ENCODE measurements around the gene IL23R.
"Not testable (repeated sequence)": the region's sequence is repeated elsewhere in the genome, so short reads cannot be mapped to it uniquely, and the experiment has no call there.

The IL23R gene, protein sequence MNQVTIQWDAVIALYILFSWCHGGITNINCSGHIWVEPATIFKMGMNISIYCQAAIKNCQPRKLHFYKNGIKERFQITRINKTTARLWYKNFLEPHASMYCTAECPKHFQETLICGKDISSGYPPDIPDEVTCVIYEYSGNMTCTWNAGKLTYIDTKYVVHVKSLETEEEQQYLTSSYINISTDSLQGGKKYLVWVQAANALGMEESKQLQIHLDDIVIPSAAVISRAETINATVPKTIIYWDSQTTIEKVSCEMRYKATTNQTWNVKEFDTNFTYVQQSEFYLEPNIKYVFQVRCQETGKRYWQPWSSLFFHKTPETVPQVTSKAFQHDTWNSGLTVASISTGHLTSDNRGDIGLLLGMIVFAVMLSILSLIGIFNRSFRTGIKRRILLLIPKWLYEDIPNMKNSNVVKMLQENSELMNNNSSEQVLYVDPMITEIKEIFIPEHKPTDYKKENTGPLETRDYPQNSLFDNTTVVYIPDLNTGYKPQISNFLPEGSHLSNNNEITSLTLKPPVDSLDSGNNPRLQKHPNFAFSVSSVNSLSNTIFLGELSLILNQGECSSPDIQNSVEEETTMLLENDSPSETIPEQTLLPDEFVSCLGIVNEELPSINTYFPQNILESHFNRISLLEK

DNA sequence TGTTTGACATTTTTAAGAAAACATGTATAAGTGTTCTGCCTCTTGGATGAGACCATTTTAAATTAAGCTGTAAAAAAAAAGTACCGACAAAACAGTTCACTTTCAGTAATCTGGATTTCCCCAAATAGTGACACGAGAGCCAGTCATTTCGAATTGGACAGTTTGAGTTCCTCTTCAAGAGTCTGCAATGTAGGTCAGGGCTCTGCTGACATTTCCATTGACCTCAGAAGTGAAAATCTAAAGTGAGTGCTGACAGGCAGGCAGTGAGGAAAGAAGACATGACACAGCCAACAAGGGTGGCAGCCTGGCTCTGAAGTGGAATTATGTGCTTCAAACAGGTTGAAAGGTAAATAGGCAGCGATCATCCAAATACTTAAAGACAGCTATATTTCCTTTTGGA is at the start of gene IL23R:
Gene IL23R, plus strand, starts transcription at position 259 of the 400 bp plus-strand sequence. CDS start 1,667 bp downstream, outside the sequence.
- no peak for DNase-seq

DNA sequence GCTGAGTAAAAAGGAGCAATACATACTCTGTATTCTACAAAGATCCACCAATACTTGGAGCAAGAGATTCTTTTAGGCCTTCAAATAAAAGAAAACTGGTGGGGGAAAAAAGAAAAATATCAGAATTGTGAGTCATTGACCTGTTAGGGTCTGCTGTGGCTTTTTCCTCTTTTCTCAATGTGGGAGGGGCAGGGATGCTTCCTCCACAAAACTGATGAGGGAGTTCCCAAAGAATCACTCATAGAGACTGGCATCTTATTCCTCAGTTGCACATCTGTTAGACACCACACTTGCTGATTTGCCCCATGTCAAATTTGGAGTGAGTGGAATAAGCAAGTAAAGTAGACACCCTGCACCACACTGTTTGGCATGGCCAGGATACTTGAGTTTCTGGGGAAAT is 48.1 kb upstream of the IL23R start:
- no peak for DNase-seq

DNA sequence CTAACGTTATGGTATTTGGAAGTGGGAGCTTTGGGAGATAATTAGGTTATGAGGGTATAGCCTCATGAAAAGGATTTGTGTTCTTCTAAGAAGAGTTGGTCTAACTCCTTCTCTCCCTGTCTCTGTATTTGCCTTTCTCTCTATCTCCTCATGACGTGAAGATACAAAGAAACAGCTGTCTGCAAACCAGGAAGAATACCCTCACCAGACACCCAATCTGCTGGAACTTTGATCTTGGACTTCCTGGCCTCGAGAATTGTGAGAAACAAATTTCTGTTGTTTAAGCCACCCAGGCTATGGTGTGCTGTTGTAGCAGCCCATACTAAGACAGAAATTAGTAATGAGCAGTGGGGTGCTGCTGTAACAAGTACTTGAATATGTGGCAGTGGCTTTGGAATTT is 47.6 kb upstream of the IL23R start:
- no peak for DNase-seq

DNA sequence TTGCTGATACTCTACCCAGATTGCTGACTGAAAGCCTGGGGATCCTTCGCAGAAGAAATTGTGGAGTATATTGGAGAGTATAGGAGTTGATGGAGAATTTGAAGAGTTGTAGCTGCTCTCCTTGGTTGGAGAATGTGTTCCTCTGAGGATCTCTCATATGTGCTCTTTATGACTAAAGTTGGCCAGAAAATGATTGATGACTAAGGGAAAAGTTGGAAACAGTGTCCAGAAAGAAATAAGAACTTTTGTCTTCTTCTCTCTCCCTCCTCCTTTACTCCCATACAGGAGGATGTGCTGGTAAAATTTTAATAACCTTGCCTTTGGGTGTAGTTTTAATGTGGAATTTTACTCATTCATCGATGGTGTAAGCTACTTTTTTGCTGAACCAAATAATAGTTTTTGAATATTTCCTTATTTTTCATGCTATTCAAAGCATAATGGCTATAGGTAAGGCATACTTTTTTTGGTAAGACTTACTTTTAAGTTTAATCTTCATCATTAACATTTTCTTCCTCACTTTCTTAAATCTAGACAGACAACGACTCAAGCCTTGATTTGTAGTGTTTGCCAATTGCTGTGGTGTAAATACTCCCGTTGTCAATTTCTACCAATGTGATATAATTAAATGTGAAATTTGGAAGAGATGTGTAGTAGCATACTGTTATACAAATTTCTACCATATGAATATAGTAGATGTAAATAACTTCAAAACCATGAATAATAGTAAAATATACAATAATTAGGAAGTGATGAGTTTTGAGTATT is 45.2 kb upstream of the IL23R start:
- DNase-seq: no peak

DNA sequence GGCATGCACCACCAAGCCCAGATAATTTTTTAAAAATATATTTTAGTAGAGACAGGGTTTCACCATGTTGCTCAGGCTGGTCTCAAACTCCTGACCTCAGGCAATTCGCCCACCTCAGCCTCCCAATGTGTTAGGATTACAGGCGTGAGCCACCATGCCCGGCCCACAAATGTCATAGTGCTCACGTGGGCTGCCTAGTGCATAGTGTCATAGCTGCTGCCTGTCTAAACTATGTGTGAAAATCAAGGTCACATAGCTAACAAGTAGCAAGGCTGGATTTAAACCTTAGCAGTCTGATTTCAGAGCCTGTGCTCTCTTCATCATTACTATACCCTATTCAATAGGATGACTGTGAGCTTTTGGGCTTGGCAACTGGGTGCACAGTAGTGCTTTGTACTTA is 41.8 kb upstream of the IL23R start:
- no peak for DNase-seq

DNA sequence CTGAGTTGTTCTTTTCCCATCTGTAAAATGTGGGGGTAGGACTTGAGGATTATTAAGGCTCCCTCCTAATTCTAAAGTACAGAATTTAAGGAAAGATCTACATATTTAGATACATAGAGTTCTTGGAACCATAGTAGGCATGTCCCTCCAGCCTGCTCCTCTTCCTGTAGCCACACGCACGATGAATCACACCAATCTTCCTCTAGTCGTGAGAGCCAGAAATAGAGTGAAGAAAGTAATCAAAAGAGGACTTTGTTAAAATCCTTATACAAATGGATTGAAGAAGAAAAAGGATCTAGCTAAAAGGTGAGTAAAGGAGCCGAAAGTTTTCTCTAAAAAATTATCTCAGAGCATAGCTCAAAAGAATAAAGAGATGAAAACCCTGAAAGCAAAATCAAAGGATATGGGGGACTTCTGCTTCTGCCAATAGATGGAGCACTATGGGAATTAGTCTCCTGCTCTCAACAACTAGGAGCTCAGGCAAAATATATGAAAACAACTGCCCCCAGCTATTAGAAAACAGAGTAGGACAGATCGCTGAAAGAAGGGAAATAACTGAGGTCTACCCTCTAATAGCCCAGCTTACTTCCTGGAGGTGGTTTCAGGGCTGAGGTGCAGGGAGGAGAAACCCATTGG is 40.0 kb upstream of the IL23R start:
- DNase-seq: no peak

DNA sequence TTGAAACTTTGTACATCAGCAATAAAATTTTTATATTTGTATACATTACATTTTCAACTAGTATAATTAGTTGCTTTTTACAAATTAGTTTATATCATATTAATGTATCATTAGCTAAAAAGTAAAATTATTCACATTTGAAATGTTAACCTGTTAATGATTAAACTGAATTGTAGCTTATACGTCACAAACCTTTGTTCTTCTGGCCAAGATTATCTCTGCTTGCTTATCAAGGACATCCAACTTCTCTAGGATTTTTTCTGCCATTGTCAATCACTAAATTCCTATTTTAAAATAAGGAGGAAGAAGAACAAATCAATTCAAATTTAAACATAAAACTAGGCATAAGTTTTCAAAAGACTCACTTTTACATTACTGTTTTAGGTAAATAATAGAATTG is 39.3 kb upstream of the IL23R start:
- no peak for DNase-seq

DNA sequence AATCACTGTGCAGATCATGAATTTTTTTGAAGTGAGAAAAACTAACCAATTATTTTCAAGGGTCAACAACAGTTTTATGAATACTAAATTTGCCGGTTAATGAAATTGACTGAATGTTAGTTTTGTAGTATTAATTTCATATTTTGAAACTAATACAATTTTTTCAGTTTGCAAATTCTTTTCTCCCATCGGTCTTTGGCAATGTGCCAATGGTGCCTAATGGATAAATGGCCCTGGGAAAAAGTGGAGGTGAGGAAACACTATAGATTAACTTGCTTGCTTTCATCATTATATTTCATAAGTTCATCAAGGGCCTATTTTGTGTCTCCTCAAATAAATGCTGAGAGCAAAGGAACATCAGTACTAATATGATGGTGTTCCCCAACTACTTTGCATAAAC is 35.6 kb upstream of the IL23R start:
- DNase-seq: no peak

DNA sequence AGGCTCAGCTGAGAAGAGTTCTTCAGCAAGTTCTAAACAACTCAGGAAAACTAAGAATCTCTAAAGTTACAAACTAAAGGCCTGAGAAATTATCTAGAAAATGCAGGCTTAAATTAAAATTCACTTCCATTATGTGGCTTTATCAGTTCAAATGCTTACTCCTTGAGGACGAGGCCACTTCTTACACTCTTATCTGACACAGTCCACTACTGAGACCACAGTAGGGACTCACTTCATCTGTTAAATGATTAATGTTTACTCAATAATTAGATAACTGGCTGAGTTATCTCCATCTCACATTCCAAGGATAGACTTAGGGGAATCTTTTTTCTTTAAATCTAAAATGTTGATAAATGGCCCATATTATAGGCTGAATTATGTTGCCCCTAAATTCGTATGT is 33.1 kb upstream of the IL23R start:
- DNase-seq: no peak

DNA sequence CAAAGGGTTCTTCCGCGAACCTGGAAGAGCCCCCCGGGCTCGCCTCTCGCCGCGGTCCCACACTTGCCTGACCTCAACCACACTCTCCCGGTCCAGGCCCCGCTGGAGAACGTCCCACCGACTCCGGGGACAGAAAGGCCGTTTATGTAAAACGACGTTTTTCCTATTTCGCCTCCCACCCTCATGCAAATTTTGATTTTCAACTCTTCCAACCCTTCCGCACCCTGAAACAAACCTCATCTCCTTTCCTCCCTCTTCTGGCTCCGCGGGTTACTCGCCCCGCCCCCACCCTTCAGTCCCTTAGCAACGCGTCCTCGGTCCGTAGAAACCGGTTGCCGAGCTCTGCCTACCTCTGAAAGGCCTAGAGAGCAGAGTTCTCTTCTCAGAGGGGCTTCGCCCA is 31.6 kb upstream of the IL23R start, which contains the start of gene C1orf141:
Gene C1orf141, minus strand, starts transcription at position 276 of the 400 bp plus-strand sequence. CDS start 7,730 bp downstream, outside the sequence.
- peak; percentile 52 for DNase-seq

DNA sequence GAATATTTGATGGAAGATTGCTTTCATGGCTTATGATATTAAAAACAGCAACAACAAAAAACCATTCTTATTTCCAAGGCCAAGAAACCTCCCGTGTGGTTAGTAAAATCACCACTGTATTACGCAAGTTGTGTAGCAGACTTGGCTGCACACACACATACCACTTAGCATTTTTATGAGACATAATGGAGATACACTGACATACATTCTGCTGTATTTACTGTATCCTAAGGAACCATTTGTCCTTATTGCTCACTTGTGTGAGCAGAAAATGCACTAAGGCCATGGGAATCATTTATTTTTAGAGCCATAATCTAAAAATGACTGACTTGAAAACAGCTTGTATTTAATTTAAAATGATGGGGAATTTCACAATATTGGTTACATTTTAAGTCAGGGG is 30.9 kb upstream of the IL23R start:
- DNase-seq: no peak

DNA sequence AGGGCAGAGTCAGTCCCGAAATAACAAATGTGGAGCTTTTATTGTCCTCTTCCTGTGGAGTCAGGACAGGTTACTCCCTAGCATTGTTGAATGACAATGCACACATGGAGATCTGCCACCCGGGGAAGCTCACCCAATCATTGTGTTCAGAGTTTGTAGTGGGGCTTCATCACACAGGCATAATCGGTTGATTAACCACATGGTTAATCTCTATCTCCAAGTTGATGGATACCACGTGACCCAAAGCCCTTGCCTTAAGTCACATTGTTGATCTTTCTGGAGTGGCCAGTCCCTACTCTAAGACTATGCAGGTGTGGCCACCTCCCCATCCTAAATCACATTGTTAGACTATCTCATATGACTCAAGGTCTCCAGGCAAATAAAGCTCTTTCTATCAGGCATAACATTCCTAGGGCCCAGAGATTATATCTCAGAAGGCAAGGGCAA is 28.9 kb upstream of the IL23R start:
- no peak for DNase-seq

DNA sequence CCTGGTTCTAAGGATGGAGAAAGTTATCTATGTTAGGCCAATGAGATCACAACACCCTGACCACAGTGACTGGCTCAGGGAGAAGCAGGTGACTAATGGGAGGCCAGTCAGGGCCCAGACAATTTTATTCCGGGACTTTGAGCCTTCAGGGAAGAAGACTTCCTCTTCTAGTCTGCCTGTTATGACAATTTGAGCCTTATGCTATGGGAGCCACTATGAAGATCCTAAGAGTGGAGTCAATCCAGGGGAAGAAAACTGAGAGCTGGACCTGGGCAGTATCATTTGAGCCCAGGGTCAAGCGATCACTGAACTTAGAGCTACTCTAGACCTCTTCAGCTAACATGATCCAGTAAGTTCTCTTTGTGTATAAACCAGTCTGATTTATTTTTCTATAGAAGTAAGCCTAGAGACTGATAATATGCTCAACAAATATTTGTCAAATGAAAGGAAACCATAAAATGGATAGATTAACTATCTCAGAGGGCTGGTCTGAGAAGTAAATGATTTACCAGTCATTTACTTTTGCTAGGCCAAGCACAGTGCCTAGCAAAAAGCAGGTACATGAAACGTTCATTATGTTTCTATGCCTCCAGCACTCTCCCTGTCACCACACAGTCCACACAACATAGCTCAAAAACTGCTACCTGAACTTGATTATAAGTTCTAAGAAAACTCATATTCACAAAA is 27.3 kb upstream of the IL23R start:
- DNase-seq: no peak

DNA sequence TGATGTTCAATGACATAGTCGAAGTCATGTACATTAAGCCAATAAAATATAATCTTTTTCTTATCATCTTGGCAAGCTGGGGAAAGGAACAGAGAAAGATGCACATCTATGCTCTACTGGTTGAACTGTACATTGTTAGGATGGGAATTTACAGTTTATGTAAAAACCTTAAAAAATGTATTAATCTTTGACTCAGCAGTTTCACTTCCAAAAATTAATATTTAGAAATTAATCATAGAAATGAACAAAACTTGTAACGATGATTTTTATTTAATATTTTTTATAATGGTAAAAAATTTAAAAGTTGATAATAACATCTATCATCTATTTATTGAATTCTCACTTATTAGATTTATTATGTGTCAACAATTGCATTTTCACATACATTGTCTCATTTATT is 25.8 kb upstream of the IL23R start:
- no peak for DNase-seq

DNA sequence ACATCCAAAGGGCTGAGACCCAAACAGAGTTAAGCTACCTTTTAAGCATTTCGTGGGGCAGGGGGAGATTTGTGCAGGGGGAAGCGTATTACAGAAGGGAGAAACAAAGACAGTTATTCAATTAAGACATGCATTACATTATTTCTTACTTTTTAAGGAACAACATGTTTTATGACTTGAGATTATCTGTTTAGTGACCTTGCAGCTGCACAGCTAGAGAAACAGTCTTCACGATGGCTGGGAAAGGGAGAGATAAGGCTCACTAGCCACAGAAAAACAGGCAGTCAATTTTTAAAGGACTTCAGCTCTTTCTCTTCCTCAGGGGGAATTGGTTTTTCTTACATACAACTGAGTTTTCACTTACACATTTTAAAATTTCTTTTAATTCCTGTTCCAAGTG is 24.4 kb upstream of the IL23R start:
- not testable (repeated sequence) for DNase-seq

DNA sequence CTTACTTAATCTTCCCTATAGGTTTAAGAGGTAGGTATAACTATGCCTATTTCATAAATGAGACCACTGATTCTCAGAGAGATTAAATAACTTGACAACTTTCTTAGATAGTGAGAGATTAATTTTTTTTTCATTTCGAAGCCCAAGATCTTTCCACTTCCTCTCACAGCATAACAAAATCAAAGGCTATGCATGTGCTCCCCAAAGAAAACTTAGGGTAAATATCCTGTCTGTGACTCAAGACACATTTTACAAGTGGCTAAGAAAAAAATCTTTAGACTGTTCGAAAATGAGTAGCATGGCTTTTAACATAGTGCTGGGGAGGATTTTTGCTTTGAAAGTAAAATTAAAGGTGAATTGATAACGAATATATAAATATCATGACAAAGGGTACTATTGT is 23.3 kb upstream of the IL23R start:
- DNase-seq: no peak

DNA sequence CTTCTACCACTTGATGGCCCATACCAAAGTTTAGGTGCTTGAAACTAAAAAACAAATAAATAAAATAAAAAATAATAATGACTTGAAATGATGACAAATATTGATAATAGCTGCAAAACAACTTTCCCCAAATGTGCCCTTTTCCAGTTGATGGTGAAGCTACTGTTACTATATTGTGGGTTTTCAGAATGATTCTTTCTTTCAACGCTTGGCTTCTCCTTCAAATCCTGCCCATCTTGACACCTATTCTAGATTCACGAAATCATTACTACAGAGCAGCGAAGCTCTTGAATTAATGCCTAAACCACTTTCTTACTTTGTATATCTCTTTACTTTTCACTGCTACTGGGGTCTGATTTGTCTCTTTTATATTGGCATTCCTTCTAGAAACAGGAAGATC is 22.3 kb upstream of the IL23R start:
- DNase-seq: no peak

DNA sequence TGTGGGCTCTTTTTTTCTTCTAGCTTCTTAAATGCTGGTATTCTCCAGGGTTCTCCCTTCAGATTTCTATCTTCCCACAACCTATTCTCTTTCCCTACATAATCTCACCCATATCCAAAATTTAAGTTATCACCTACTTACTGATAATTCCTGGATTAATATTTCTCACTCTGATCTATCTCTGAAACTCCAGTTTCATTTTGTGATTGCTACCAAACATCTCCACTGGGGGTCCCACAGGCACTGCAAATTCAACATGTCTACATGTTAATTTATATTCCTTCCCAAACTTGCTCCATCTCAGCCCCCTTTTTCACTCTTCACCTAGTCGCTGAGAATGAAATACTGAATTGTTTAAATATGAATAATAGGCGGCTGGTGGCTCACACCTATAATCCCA is 21.6 kb upstream of the IL23R start:
- peak; percentile 38 for DNase-seq

DNA sequence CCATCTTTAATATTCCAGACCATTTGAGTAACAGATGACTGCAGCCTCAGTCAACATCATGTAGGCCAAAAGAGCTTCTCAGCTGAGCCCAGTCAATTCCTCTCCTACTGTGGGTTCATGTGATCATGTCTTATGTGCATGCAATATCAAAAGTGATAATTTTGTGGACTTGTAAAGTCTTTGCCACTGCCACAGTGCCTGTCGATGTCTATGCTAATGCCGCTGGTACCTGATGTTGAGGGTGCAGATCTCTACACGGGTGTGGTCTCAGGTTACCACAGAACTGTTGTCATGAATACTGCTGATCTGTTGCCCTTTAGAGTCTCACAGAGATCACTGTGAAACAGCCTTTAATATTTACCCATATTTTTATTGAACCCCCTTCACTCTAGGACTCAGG is 20.2 kb upstream of the IL23R start:
- no peak for DNase-seq

DNA sequence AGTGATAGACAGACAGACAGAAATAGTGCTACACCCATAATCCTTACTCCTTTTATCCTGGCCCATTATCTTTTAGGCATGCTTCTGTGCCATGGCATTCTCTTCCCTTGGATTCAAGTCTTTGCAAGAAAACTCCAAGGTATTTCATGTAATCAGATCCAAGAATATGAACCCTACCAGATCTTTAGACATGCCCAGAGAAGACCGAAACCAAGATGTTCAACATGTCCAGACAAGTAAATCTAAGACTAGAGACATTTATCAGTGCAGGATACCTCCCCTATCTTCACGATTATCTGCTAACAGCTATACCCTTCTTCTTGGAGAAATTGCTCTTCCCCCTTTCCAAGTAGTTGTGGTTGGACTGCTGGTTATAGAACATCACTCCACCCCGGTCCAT is 19.7 kb upstream of the IL23R start:
- no peak for DNase-seq

DNA sequence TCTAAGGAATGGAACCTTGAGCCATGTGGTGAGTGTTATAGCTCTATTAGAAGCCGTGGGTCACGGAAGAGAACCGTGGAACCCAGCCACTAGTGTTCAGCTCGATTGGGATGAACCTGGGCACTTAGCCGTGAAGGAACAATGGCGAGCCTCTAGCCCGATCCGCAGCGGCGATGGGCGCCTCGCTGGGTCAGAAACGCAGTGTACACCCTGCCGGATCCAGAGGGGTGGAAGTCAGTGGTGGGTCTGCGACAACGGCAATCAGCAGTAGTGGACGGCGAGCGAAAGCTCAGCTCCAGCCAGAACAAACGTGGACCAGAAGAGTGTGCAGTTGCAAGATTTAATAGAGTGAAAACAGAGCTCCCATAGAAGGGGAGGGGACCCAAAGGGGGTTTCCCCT is 18.3 kb upstream of the IL23R start:
- DNase-seq: not testable (repeated sequence)

DNA sequence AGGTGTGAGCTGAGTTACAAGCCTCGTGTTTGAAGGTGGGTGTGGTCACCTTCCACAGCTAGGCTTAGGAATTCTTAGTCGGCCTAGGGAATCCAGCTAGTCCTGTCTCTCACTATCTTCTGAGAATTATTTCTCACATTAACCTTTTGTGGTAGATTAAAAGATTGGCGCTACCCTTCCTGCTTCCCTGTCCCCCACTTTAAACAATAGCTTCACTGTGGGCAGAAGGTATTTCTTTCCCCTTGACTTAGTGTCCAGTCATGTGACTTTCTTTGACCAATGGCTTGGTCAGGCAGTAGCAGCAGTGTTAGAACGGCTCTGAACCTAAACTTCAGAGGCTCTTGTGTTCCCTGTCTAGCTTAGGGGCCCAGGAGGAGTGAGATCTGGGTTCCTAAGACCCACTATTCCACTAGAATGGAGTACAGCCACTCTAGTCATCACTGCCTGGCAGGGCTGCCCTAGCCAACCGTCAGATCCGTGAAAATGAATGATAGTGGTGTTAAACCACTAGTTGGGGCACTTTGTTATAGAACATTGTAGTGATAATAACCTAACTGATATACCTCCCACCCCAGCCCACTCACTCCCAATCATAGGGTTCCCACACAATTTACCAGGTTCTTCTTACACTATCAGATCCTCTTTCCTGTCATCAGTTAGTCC is 17.6 kb upstream of the IL23R start:
- DNase-seq: no peak
